ENCODE measurements around the gene OBP2B.
"Not testable (repeated sequence)": the region's sequence is repeated elsewhere in the genome, so short reads cannot be mapped to it uniquely, and the experiment has no call there.

The OBP2B gene

GRCh38 chr9:133208880-133209300 is at the start of gene OBP2B:
Gene OBP2B (minus strand): TSS chr9:133209250. CDS start chr9:133209199, 51 bp downstream.
- in situ Hi-C loops (cut with MboI; ENCODE audit: low sequenced_read_pairs), result not testable (repeated sequence)

- in situ Hi-C loops (cut with MboI; ENCODE audit: low sequenced_read_pairs), result no loop called here
These were observed 49.3 kb upstream of the OBP2B start for GRCh38 chr9:133258061-133259015.

- in situ Hi-C loops (cut with MboI; ENCODE audit: low sequenced_read_pairs), result no loop called here
These were observed 48.5 kb upstream of the OBP2B start for GRCh38 chr9:133257465-133257956.

DNA sequence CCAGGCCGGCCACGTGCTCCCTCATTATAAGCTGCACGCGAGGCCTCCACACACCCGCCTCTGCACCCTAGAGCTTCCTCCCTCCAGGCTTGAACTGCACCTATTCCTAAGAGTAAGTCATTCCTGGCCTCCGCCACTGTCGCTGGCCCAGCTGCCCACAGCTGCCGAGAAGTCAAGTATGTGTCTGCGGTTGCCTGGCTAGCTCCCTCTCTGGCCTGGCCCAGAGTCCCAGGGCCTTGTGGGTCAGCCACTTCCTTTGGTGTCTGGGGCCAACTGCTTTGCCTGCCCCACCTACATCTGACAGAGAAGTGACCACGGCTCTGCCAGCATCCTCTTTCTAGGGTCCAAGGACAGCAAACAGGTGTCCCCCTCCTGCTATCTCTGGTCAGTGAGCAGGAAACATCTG is 47.6 kb upstream of the OBP2B start:
- in situ Hi-C loops (cut with MboI; ENCODE audit: low sequenced_read_pairs), result no loop called here

GRCh38 chr9:133256136-133256461 is 47.0 kb upstream of the OBP2B start:
- in situ Hi-C loops (cut with MboI; ENCODE audit: low sequenced_read_pairs), result no loop called here

- in situ Hi-C loops (cut with MboI; ENCODE audit: low sequenced_read_pairs), result no loop called here
These were observed 46.5 kb upstream of the OBP2B start for GRCh38 chr9:133255371-133256135.

GRCh38 chr9:133254471-133254870 is 45.4 kb upstream of the OBP2B start:
- in situ Hi-C loops (cut with MboI; ENCODE audit: low sequenced_read_pairs), result no loop called here

GRCh38 chr9:133253268-133253667 is 44.2 kb upstream of the OBP2B start:
- in situ Hi-C loops (cut with MboI; ENCODE audit: low sequenced_read_pairs), result no loop called here

- in situ Hi-C loops (cut with MboI; ENCODE audit: low sequenced_read_pairs), result no loop called here
These were observed 43.4 kb upstream of the OBP2B start for GRCh38 chr9:133252301-133253020.

DNA sequence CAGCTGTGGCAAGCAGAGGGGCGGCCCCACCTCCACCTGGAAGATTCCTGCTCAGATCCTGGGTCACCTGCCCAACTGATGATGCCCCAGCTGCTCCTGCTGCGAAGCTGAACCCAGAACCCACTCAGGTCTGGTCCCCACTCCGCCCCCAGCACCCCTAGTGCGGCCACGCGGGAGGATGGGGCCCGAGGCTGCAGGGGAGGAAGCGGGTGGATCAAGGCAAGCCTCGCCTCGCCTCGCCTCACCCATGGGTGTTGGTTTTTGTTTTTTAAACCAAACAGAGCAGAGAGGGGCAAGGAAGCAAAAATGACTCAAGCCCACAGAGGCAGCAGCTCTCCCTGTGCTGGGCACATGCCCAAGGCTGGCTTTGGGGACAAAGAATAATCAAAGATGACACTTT is 42.7 kb upstream of the OBP2B start:
- in situ Hi-C loops (cut with MboI; ENCODE audit: low sequenced_read_pairs), result no loop called here

GRCh38 chr9:133251221-133251620 is 42.2 kb upstream of the OBP2B start:
- in situ Hi-C loops (cut with MboI; ENCODE audit: low sequenced_read_pairs), result not testable (repeated sequence)

GRCh38 chr9:133250741-133251170 is 41.7 kb upstream of the OBP2B start:
- in situ Hi-C loops (cut with MboI; ENCODE audit: low sequenced_read_pairs), result no loop called here

- in situ Hi-C loops (cut with MboI; ENCODE audit: low sequenced_read_pairs), result no loop called here
These were observed 40.3 kb upstream of the OBP2B start for GRCh38 chr9:133249337-133249736.

DNA sequence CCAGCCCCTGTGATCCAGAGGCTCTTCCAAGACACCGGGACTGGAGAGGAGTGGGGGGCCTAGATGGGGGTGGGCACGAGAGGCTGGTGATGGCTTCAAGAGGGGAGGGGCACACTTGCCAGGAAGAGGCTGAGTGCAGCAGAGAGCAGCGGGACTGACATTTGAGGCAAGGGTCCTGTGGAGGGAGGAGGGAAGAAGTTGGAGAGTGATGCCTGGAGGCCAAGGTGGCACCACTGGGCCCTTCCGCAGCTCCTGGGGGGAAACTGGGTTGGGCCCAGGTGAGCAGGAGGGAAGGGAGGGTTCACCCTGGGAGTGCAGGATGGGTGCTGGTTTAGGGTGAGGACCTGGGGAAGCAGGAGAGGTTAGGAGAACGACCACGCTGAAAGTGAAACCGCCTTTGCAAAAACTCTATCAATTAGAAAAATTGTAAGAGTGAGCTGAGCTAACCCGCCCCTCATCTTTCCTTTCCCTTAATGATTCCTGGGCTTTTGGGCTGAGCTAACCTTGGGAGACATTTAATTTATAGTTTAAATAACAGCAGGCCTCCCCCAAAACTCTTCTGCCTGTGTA is 39.8 kb upstream of the OBP2B start:
- in situ Hi-C loops (cut with MboI; ENCODE audit: low sequenced_read_pairs), result no loop called here

DNA sequence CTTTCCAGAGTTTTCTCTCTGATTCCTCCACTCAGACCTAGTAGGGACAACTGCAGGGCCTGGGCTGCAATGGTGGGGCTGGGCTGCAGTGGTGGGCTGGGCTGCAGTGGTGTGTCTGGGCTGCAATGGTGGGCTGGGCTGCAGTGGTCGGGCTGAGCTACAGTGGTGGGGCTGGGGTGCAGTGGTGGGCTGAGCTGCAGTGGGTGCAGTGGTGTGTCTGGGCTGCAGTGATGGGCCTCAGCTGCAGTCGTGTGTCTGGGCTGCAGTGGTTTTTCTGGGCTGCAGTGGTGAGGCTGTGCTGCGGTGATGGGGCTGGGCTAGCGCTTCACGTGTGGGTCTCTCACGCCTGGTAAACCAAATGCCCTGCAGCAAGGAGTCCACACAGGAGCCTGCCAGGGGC is 38.6 kb upstream of the OBP2B start:
- in situ Hi-C loops (cut with MboI; ENCODE audit: low sequenced_read_pairs), result no loop called here

- in situ Hi-C loops (cut with MboI; ENCODE audit: low sequenced_read_pairs), result no loop called here
These were observed 37.9 kb upstream of the OBP2B start for GRCh38 chr9:133246991-133247390.

DNA sequence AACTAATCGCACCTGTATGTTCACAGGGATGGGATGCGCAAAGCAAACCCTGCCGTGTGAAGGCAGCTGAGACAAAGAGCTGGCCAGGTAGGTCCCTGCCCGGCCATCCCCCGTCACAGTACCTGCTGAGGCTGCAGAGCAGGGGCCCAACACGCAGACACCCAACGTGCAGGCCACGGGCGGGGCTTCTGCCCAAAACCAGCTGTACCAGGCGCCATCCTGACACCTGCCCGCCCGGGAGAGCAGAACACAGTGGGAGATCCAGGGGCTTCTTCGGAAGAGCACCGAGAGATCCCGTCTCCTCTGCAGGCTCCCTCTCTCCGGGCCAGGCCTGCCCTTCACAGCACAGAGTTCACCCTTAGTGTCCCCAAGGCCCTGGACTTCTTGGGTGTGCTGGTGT is 37.5 kb upstream of the OBP2B start:
- in situ Hi-C loops (cut with MboI; ENCODE audit: low sequenced_read_pairs), result no loop called here

DNA sequence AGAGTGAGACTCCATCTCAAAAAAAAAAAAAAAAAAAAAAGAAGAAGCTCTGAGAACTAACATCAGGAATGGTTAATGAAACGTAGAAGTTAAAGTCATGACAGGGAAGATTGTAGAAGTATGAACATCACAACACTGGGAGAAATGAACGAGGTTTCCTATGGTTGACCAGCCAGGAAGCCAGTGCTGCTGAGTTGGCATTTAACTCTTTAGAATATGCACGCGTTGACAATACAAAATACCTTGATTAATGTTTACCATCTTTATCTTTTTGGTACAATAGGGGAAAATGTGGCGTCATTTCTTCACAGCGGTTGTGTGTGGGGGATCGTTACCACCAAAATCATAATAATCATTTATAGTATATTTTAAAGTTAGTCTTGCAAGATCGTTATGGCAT is 33.9 kb upstream of the OBP2B start:
- in situ Hi-C loops (cut with MboI; ENCODE audit: low sequenced_read_pairs), result no loop called here

GRCh38 chr9:133242241-133242640 is 33.2 kb upstream of the OBP2B start:
- in situ Hi-C loops (cut with MboI; ENCODE audit: low sequenced_read_pairs), result no loop called here

DNA sequence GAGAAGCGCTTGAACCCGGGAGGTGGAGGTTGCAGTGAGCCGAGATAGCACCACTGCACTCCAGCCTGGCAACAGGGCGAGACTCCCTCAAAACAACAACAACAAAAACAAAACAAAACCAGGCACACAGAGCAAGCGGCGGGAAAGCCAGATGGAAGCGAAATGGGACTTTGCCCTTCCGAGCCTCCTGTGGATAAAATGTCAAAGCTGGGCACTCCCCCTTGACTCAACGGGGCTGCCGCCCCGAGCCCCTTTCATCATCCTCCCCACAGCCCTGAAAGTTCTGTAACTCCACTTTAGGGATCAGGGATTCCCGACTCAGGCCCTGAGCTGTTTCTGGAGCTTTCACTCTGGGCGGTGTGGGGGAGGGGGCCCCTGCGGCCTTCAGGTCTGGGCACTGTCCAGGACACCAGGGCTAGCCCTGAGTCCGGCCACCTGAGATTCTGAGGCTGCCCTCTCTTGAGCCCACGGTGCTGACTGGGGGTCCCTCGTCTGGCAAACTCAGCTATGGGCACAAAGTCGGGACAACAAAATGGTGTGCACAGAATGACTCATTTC is 30.6 kb upstream of the OBP2B start:
- in situ Hi-C loops (cut with MboI; ENCODE audit: low sequenced_read_pairs), result no loop called here

All from hTERT RPE-1 (cell line).